K562 (cell line): ENCODE results near the gene ANKRD34A. TPM values are rescaled to one million over a fixed set of nuclear protein-coding genes. Genes with fewer than 3 reads are reported as not detected.

Experiments used
- ATAC-seq: fragments of 200-7000 bp; cut with Tn5 transposase; 3 replicates; pipeline ENCODE4 v1.9.1; 2020; ENCODE audit warnings: moderate library complexity
- BruUV-seq: library from RNA; stranded (reverse); fragments of 400-500 nt; replicated peaks from 2 replicates; lab custom pipeline; 2021; lab: Mats Ljungman, UMichigan
- CTCF ChIA-PET: fragments of 300-600 bp; formaldehyde crosslinking; extraction: SDS; loops from one replicate; lab custom pipeline; 2021; ENCODE audit warnings: low intra/inter-chr PET ratio; lab: Yijun Ruan, JAX
- POLR2A ChIA-PET: fragments of 300-600, 350-650 bp; sonication (Branson Sonifier 250); formaldehyde crosslinking; extraction: SDS; loops from one replicate; lab custom pipeline; 2021; ENCODE audit warnings: antibody characterized with exemption, inconsistent platforms; lab: Yijun Ruan, JAX
- DNase-seq, 4 experiments: peaks; one replicate each; pipeline versions ENCODE4 v3.0.0 to v3.0.0-alpha.2; 2011 to 2018; ENCODE audit warnings: low spot score in 3 of 4, mixed read lengths in 3 of 4; ENCODE audit errors: extremely low read depth in 1 of 4
- FAIRE-seq: peaks from 2 replicates; lab custom pipeline; 2011; peaks lifted over from hg19 to GRCh38; lab: Jason Lieb, UNC
- H2AFZ ChIP-seq: 2 replicates; pipeline ENCODE4 v1.6.0; 2011; ENCODE audit warnings: low read depth, low read length, control low read depth, inconsistent platforms
- H3K27ac ChIP-seq: fragments of 200-600 bp; 3 replicates; pipeline ENCODE4 v1.8.0; 2011; ENCODE audit warnings: low read depth, mild to moderate bottlenecking, control low read depth, inconsistent platforms, low read length, moderate library complexity, mixed read lengths; ENCODE audit errors: extremely low read depth
- H3K27me3 ChIP-seq, 2 experiments: fragments of 300-600 bp in 1 of 2; 2 replicates in 1 of 2; 3 replicates in 1 of 2; pipeline versions ENCODE4 v1.6.0 to v1.8.0; 2011; ENCODE audit warnings: inconsistent platforms in 2 of 2, low read length in 2 of 2, mild to moderate bottlenecking in 1 of 2, mixed read lengths in 1 of 2, moderate library complexity in 1 of 2; ENCODE audit not compliant: control insufficient read depth in 2 of 2, insufficient read depth in 2 of 2
- H3K36me3 ChIP-seq: fragments of 300-600 bp; 3 replicates; pipeline ENCODE4 v1.8.0; 2011; ENCODE audit warnings: mild to moderate bottlenecking, low read length, inconsistent platforms; ENCODE audit not compliant: control insufficient read depth, insufficient read depth
- H3K4me1 ChIP-seq, 2 experiments: fragments of 200-600 bp in 1 of 2; replicated peaks in 1 of 2; 2 replicates in 1 of 2; 3 replicates in 1 of 2; pipeline versions ENCODE4 v1.5.1 to v1.8.0; 2011; ENCODE audit warnings: inconsistent platforms in 2 of 2, low read length in 2 of 2, mild to moderate bottlenecking in 1 of 2, mixed read lengths in 1 of 2, moderate library complexity in 1 of 2; ENCODE audit not compliant: control insufficient read depth in 2 of 2, insufficient read depth in 2 of 2
- H3K4me2 ChIP-seq: 2 replicates; pipeline ENCODE4 v1.6.1; 2011; ENCODE audit warnings: low read length, control low read depth, inconsistent platforms, mixed read lengths; ENCODE audit not compliant: insufficient read depth
- H3K4me3 ChIP-seq: fragments of 200-600 bp; sonication (generic), shearing (Covaris generic); 2 replicates; pipeline ENCODE4 v1.5.1; 2016; ENCODE audit warnings: control low read depth, inconsistent platforms
- H3K79me2 ChIP-seq: fragments of 200-600 bp; 3 replicates; pipeline ENCODE4 v1.8.0; 2011; ENCODE audit warnings: low read length, inconsistent platforms; ENCODE audit not compliant: control insufficient read depth, insufficient read depth
- H3K9ac ChIP-seq, 2 experiments: 2 replicates each; pipeline versions ENCODE4 v1.6.0 to v1.6.1; 2011; ENCODE audit warnings: low read depth in 2 of 2, low read length in 2 of 2, control low read depth in 1 of 2, inconsistent platforms in 1 of 2, mild to moderate bottlenecking in 1 of 2, mixed read lengths in 1 of 2; ENCODE audit not compliant: insufficient read depth in 1 of 2
- H3K9me1 ChIP-seq: one replicate; pipeline ENCODE4 v1.6.0; 2011; ENCODE audit warnings: inconsistent platforms, mild to moderate bottlenecking, low read length, moderate library complexity; ENCODE audit not compliant: control insufficient read depth, insufficient read depth
- H3K9me3 ChIP-seq: replicated peaks from 2 replicates; pipeline ENCODE4 v1.5.1; 2011; ENCODE audit warnings: low read depth, low read length, inconsistent platforms; ENCODE audit not compliant: control insufficient read depth, insufficient read depth
- H4K20me1 ChIP-seq: replicated peaks from 2 replicates; pipeline ENCODE4 v1.6.1; 2011; ENCODE audit warnings: low read length, inconsistent platforms, mixed read lengths; ENCODE audit not compliant: control insufficient read depth, insufficient read depth
- ATF7 ChIP-seq: fragments of 450-650 bp; IDR thresholded peaks from 2 replicates; pipeline ENCODE4 v1.7.1; 2014; ENCODE audit warnings: mild to moderate bottlenecking, moderate library complexity
- NR4A1 ChIP-seq, 2 experiments: fragments of 250-450 bp in 1 of 2; fragments of 450-650 bp in 1 of 2; sonication (Bioruptor Pico) in 1 of 2; IDR thresholded peaks; 2 replicates each; pipeline versions ENCODE4 v1.4.0 to v1.6.1; 2016 to 2020; ENCODE audit warnings: mild to moderate bottlenecking in 2 of 2, missing compliant biosample characterization in 1 of 2, missing genetic modification characterization in 1 of 2, moderate library complexity in 1 of 2
- TRIM24 ChIP-seq, 2 experiments: fragments of 450-650 bp; IDR thresholded peaks; 2 replicates each; pipeline ENCODE4 v1.6.1; 2016
- ZNF354B ChIP-seq: fragments of 250-450 bp; sonication (Bioruptor Pico); IDR thresholded peaks from 2 replicates; pipeline ENCODE4 v1.4.0; 2020
- WGBS: fragments of 100-300 bp; shearing (Covaris generic); methylation state at CpG from one replicate; pipeline ENCODE4 v1.1.6; 2016; ENCODE audit warnings: low coverage, mixed read lengths; ENCODE audit not compliant: insufficient coverage; ENCODE audit errors: missing lambda C conversion rate; 5-methylcytosine and 5-hydroxymethylcytosine counted together
- in situ Hi-C: fragments of 300-500 bp; cut with MboI; formaldehyde crosslinking; loops from 4 replicates; pipeline ENCODE4 v1.15.0; 2018; ENCODE audit warnings: inconsistent platforms, mixed read lengths
- intact Hi-C: fragments of 100-400 bp; cut with micrococcal nuclease; formaldehyde crosslinking; loops from 2 replicates; pipeline ENCODE4 v1.14.2; 2022
- polyA plus RNA-seq, 8 experiments: library from polyadenylated mRNA; depleted of rRNA in 4 of 8; stranded (reverse) in 5 of 8; unstranded in 3 of 8; fragments of >200 nt; fragmentation: Nextera tagmentation in 2 of 8; fragmentation: Illumina TruSeq in 1 of 8; extraction: Ambion mirVana in 2 of 8; extraction: Trizol in 1 of 8; gene quantifications; 2 replicates each; pipeline versions ENCODE4 v1.2.1 to v1.2.3, GENCODE V29; 2011 to 2014; ENCODE audit warnings: inconsistent platforms in 1 of 8, missing spikeins in 1 of 8
- total RNA-seq, 7 experiments: library from RNA; depleted of rRNA in 6 of 7; stranded (reverse); fragments of >200 nt in 6 of 7; fragmentation: Illumina TruSeq in 2 of 7; extraction: Trizol in 2 of 7; gene quantifications; 2 replicates each; pipeline versions ENCODE4 v1.2.1 to v1.2.3, GENCODE V29; 2011 to 2021; ENCODE audit warnings: low replicate concordance in 1 of 7
- TF ChIP-seq, protein P1 (sequence below): sonication (generic); formaldehyde crosslinking; IDR thresholded peaks from 2 replicates; pipeline ENCODE4 v1.8.0; 2023; ENCODE audit warnings: missing genetic modification reagents, mild to moderate bottlenecking, borderline replicate concordance
- TF ChIP-seq, protein P2 (sequence below): fragments of 250-450 bp; sonication (Bioruptor Pico); IDR thresholded peaks from 2 replicates; pipeline ENCODE4 v1.4.0; 2020

ANKRD34A gene
- total and polyA plus RNA-seq, 9 of the 15 experiments (the other 6 are each of a cell fraction or from before 2014, with no cell fraction given), result 0.06 to 1.6 (median 0.43) TPM

DNA sequence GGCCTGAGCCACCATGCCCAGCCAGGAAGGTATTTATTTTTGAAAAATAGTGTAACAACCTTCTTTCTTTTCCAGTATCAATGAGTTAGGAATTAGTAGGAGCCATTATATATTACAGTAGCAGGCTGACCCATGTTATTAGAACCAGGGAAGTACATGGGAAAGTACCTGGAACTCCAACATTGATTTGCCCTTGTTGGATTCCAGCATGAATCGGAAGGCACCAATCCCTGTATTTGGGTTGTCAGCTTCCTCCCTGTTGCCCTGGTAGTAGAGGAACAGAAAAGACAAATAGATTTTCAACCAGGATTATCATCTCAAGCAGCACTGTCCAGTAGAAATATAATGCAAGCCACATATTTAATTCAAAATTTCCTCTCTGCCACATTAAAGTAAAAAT is 26.9 kb downstream of the ANKRD34A start:
- Histone ChIP-seq H3K36me3 (peaks cover 22% of the 10 kb centered on the region; the same call in 1 of the 3 replicates), H4K20me1 (no peaks in the 10 kb centered on the region), H3K9me3 (no peaks in the 10 kb centered on the region), H2AFZ (no peak overlapping the region), H3K27me3 (no peaks in the 10 kb centered on the region), H3K27ac (no peak overlapping the region), H3K4me2 (no peak overlapping the region), H3K4me1 (peaks cover 0 to 3% of the 10 kb centered on the region in 2 experiments; a peak in 1 of 5 replicates), H3K79me2 (no peaks in the 10 kb centered on the region), H3K9me1 (peaks cover 3% of the 10 kb centered on the region), H3K4me3 (no peak overlapping the region), H3K9ac (no peak overlapping the region)
- in situ Hi-C loops, result no loop called here
- 87% methylated on average over 1 of the region's 1 CpG for WGBS
- no peak for TF ChIP-seq NR4A1 (CRISPR knock-in tag; IDR thresholded peaks at IDR 0.05)
- TF ChIP-seq NR4A1 (tag; IDR thresholded peaks at IDR 0.05), result no peak
- no peak for TF ChIP-seq ZNF354B (CRISPR knock-in tag)
- TF ChIP-seq TRIM24 (IDR thresholded peaks at IDR 0.05), result no peak
- TF ChIP-seq, protein P1, sequence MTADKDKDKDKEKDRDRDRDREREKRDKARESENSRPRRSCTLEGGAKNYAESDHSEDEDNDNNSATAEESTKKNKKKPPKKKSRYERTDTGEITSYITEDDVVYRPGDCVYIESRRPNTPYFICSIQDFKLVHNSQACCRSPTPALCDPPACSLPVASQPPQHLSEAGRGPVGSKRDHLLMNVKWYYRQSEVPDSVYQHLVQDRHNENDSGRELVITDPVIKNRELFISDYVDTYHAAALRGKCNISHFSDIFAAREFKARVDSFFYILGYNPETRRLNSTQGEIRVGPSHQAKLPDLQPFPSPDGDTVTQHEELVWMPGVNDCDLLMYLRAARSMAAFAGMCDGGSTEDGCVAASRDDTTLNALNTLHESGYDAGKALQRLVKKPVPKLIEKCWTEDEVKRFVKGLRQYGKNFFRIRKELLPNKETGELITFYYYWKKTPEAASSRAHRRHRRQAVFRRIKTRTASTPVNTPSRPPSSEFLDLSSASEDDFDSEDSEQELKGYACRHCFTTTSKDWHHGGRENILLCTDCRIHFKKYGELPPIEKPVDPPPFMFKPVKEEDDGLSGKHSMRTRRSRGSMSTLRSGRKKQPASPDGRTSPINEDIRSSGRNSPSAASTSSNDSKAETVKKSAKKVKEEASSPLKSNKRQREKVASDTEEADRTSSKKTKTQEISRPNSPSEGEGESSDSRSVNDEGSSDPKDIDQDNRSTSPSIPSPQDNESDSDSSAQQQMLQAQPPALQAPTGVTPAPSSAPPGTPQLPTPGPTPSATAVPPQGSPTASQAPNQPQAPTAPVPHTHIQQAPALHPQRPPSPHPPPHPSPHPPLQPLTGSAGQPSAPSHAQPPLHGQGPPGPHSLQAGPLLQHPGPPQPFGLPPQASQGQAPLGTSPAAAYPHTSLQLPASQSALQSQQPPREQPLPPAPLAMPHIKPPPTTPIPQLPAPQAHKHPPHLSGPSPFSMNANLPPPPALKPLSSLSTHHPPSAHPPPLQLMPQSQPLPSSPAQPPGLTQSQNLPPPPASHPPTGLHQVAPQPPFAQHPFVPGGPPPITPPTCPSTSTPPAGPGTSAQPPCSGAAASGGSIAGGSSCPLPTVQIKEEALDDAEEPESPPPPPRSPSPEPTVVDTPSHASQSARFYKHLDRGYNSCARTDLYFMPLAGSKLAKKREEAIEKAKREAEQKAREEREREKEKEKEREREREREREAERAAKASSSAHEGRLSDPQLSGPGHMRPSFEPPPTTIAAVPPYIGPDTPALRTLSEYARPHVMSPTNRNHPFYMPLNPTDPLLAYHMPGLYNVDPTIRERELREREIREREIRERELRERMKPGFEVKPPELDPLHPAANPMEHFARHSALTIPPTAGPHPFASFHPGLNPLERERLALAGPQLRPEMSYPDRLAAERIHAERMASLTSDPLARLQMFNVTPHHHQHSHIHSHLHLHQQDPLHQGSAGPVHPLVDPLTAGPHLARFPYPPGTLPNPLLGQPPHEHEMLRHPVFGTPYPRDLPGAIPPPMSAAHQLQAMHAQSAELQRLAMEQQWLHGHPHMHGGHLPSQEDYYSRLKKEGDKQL, result no peak
- no peak for TF ChIP-seq ATF7
- TF ChIP-seq, protein P2, sequence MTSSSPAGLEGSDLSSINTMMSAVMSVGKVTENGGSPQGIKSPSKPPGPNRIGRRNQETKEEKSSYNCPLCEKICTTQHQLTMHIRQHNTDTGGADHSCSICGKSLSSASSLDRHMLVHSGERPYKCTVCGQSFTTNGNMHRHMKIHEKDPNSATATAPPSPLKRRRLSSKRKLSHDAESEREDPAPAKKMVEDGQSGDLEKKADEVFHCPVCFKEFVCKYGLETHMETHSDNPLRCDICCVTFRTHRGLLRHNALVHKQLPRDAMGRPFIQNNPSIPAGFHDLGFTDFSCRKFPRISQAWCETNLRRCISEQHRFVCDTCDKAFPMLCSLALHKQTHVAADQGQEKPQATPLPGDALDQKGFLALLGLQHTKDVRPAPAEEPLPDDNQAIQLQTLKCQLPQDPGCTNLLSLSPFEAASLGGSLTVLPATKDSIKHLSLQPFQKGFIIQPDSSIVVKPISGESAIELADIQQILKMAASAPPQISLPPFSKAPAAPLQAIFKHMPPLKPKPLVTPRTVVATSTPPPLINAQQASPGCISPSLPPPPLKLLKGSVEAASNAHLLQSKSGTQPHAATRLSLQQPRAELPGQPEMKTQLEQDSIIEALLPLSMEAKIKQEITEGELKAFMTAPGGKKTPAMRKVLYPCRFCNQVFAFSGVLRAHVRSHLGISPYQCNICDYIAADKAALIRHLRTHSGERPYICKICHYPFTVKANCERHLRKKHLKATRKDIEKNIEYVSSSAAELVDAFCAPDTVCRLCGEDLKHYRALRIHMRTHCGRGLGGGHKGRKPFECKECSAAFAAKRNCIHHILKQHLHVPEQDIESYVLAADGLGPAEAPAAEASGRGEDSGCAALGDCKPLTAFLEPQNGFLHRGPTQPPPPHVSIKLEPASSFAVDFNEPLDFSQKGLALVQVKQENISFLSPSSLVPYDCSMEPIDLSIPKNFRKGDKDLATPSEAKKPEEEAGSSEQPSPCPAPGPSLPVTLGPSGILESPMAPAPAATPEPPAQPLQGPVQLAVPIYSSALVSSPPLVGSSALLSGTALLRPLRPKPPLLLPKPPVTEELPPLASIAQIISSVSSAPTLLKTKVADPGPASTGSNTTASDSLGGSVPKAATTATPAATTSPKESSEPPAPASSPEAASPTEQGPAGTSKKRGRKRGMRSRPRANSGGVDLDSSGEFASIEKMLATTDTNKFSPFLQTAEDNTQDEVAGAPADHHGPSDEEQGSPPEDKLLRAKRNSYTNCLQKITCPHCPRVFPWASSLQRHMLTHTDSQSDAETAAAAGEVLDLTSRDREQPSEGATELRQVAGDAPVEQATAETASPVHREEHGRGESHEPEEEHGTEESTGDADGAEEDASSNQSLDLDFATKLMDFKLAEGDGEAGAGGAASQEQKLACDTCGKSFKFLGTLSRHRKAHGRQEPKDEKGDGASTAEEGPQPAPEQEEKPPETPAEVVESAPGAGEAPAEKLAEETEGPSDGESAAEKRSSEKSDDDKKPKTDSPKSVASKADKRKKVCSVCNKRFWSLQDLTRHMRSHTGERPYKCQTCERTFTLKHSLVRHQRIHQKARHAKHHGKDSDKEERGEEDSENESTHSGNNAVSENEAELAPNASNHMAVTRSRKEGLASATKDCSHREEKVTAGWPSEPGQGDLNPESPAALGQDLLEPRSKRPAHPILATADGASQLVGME (CRISPR knock-in tag), result no peak
- no TSS peak for BruUV-seq
- POLR2A ChIA-PET, result interaction anchor here (0.6 to 2.5 kb wide), 3 partner anchors 10 to 92 kb away, joined by 3 to 15 read pairs (median 3); partner anchors contain the start of genes NUDT17 and RBM8A
- DNase-seq (no peak), ATAC-seq (no peak), FAIRE-seq (no peak)
- CTCF ChIA-PET, result no interaction called here
- intact Hi-C loops, result no loop called here
